HG02870 (cell line): Measurements from ENCODE around the gene CD37.
"Not testable (repeated sequence)": the region's sequence is repeated elsewhere in the genome, so short reads cannot be mapped to it uniquely, and the experiment has no call there.

Experiments used
- ATAC-seq: cut with Tn5 transposase; IDR thresholded peaks from one replicate; pipeline ENCODE4 v1.9.1; 2021; ENCODE audit warnings: mild to moderate bottlenecking, moderate library complexity; ENCODE audit not compliant: unreplicated experiment

The CD37 gene

GRCh38 chr19:49373174-49373573, 38.0 kb downstream of the CD37 start:
- ATAC-seq: not testable (repeated sequence)

GRCh38 chr19:49374665-49375434, 39.6 kb downstream of the CD37 start:
- no peak for ATAC-seq

DNA sequence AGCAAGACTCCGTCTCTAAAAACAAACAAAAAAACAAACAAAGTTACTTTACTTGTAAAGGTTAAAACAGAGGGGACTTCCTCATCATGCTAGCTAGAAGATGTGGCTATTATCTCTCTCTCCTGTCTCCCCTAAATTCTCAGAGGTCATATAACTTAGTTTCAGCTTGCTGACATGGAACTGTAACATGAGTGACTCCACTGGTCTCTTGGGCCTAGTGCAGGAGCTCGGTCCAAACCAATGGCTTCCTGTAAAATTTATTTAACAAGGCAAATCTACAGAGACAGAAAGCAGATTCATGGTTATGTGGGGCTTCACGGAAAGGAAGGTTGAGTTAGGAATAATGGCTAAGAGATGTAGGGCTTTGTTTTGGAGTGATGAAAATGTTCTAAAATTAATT, 43.3 kb downstream of the CD37 start:
- no peak for ATAC-seq

GRCh38 chr19:49380391-49380790, 45.2 kb downstream of the CD37 start:
- no peak for ATAC-seq

- no peak for ATAC-seq
Measured at GRCh38 chr19:49382639-49383038, 47.4 kb downstream of the CD37 start.

DNA sequence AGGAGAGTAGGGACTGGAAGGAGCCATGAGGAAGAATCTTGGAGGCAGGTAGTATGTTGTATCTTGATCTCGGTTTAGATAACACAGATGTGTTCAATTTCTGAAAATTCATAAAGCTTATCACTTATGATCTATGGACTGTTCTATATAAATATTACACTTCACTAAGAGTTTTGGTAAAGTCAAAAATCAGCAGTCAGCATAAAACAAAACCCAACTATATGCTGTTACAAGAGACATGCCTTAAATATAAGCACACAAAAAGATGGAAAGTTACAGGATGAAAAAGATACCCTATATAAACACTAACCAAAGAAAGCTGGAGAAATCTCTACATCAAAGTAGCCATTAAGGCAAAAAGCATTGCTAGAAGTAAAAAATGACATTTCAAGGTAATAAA, 48.4 kb downstream of the CD37 start:
- ATAC-seq: no peak

GRCh38 chr19:49387936-49388372, 52.7 kb downstream of the CD37 start, which contains the start of gene KASH5:
Gene KASH5, plus strand, starts transcription at chr19:49388249. Its CDS starts 2,635 bp downstream, at chr19:49390884.
- peak; percentile 58 for ATAC-seq

DNA sequence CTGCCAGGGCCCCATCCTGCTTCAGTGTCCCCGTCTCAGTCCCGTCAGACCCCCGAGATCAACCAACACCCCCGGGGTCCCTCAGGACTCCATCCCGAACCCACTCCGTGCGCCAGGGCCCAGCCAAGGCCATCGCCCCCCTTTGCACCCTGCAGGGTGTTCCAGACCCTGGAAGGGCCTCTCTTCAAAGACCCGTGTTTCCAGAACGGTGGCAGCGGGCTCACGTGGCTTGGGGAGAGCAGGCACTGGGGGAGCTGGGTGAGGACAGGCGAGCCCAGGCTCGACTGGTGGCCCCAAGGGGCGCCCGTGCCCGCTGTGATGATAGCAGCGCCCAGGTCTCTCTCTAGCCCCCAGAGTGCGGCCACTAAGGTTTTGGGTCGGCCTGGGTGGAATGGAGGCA, 54.2 kb downstream of the CD37 start:
- no peak for ATAC-seq
